ENCODE data around the gene TEX35.

DNA sequence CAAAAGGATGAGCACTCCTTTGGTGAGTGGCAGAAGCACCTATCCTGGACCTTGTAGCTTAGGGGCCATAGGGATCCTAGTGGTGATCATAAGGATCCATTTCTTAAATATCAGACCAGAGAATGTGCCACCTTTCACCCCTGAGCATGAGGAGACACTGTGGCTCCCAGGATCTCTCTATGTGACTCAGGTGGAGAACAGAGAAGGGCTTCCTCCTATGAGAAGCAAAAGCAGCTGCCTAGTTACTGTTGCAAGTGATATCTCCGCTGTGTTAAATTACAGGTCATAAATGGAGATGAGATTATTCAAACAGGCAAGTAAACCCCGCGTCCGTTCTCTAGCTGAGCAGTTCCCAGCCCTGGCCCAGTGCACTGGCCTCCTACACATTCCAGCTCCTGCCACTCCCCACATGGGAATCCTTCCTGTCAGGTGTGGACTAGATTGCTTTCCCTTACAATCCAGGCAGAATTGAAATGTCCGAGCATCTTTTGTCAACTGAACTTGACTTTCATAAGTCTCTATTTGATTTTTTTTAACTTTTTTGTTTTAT lies 42.4 kb upstream of the TEX35 start:
- TF ChIP-seq, protein P1, sequence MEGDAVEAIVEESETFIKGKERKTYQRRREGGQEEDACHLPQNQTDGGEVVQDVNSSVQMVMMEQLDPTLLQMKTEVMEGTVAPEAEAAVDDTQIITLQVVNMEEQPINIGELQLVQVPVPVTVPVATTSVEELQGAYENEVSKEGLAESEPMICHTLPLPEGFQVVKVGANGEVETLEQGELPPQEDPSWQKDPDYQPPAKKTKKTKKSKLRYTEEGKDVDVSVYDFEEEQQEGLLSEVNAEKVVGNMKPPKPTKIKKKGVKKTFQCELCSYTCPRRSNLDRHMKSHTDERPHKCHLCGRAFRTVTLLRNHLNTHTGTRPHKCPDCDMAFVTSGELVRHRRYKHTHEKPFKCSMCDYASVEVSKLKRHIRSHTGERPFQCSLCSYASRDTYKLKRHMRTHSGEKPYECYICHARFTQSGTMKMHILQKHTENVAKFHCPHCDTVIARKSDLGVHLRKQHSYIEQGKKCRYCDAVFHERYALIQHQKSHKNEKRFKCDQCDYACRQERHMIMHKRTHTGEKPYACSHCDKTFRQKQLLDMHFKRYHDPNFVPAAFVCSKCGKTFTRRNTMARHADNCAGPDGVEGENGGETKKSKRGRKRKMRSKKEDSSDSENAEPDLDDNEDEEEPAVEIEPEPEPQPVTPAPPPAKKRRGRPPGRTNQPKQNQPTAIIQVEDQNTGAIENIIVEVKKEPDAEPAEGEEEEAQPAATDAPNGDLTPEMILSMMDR (conservative IDR thresholded peaks at IDR 0.05; ENCODE audit: low read length), result no peak
- no peak for TF ChIP-seq EZH2phosphoT487 (IDR thresholded peaks at IDR 0.05; ENCODE audit: borderline replicate concordance, low read depth, low read length)
